K562 (cell line): Measurements from ENCODE around the gene GPX5. TPM values are rescaled to one million over a fixed set of nuclear protein-coding genes. Genes with fewer than 3 reads are reported as not detected.
"Not testable (repeated sequence)": the region's sequence is repeated elsewhere in the genome, so short reads cannot be mapped to it uniquely, and the experiment has no call there.

Experiments used
- BCOR ChIP-seq: fragments of 450-650 bp; IDR thresholded peaks from 2 replicates; pipeline ENCODE4 v1.6.1; 2016
- CCNT2 ChIP-seq: IDR thresholded peaks from 2 replicates; pipeline ENCODE4 v1.6.1; 2011; ENCODE audit warnings: borderline replicate concordance, low read depth, mild to moderate bottlenecking, moderate library complexity, mixed read lengths, low read length; ENCODE audit not compliant: insufficient read length; ENCODE audit errors: extremely low read depth
- EGR1 ChIP-seq: fragments of 450-650 bp; conservative IDR thresholded peaks from 2 replicates; pipeline ENCODE4 v1.6.1; 2017; ENCODE audit warnings: mild to moderate bottlenecking
- NR2C1 ChIP-seq, 2 experiments: fragments of 450-650 bp; IDR thresholded peaks; 2 replicates each; pipeline ENCODE4 v1.6.1; 2017; ENCODE audit warnings: mild to moderate bottlenecking in 2 of 2, antibody characterized with exemption in 1 of 2, inconsistent platforms in 1 of 2, missing compliant biosample characterization in 1 of 2, missing genetic modification characterization in 1 of 2
- TCF7L2 ChIP-seq: fragments of 150-350 bp; IDR thresholded peaks from 2 replicates; pipeline ENCODE4 v1.6.1; 2016; ENCODE audit warnings: low read depth, mild to moderate bottlenecking, low read length, moderate library complexity
- ZEB2 ChIP-seq: fragments of 450-650 bp; IDR thresholded peaks from 2 replicates; pipeline ENCODE4 v1.6.1; 2016
- ZNF140 ChIP-seq: fragments of 250-450 bp; sonication (Bioruptor Pico); IDR thresholded peaks from 2 replicates; pipeline ENCODE4 v1.8.0; 2021; ENCODE audit warnings: moderate library complexity, mild to moderate bottlenecking, inconsistent platforms
- ZNF644 ChIP-seq: fragments of 200-800 bp; sonication (Bioruptor generic); IDR thresholded peaks from 2 replicates; pipeline ENCODE4 v1.6.1; 2016; ENCODE audit warnings: low read depth, missing genetic modification characterization, missing compliant biosample characterization
- polyA plus RNA-seq, 8 experiments: library from polyadenylated mRNA; depleted of rRNA in 4 of 8; stranded (reverse) in 5 of 8; unstranded in 3 of 8; fragments of >200 nt; fragmentation: Nextera tagmentation in 2 of 8; fragmentation: Illumina TruSeq in 1 of 8; extraction: Ambion mirVana in 2 of 8; extraction: Trizol in 1 of 8; gene quantifications; 2 replicates each; pipeline versions ENCODE4 v1.2.1 to v1.2.3, GENCODE V29; 2011 to 2014; ENCODE audit warnings: inconsistent platforms in 1 of 8, missing spikeins in 1 of 8
- total RNA-seq, 7 experiments: library from RNA; depleted of rRNA in 6 of 7; stranded (reverse); fragments of >200 nt in 6 of 7; fragmentation: Illumina TruSeq in 2 of 7; extraction: Trizol in 2 of 7; gene quantifications; 2 replicates each; pipeline versions ENCODE4 v1.2.1 to v1.2.3, GENCODE V29; 2011 to 2021; ENCODE audit warnings: low replicate concordance in 1 of 7
- TF ChIP-seq, protein P1 (sequence below): sonication (generic); IDR thresholded peaks from 2 replicates; pipeline ENCODE4 v1.6.1; 2016
- TF ChIP-seq, protein P2 (sequence below), 2 experiments: fragments of 450-650 bp; conservative IDR thresholded peaks; 2 replicates each; pipeline ENCODE4 v1.6.1; 2017; ENCODE audit warnings: mild to moderate bottlenecking in 2 of 2, moderate library complexity in 2 of 2
- TF ChIP-seq, protein P3 (sequence below), 2 experiments: fragments of 450-650 bp; IDR thresholded peaks; 2 replicates each; pipeline ENCODE4 v1.6.1; 2016; ENCODE audit warnings: mild to moderate bottlenecking in 2 of 2, borderline replicate concordance in 1 of 2, low read depth in 1 of 2, moderate library complexity in 1 of 2
- TF ChIP-seq, protein P4 (sequence below), 2 experiments: fragments of 450-650 bp; IDR thresholded peaks; 2 replicates each; pipeline ENCODE4 v1.6.1; 2018; ENCODE audit warnings: mild to moderate bottlenecking in 2 of 2, low read depth in 1 of 2; ENCODE audit not compliant: partially characterized antibody in 2 of 2

Gene GPX5
- total and polyA plus RNA-seq, 9 of the 15 experiments (the other 6 are each of a cell fraction or from before 2014, with no cell fraction given) = 0.07 to 0.18 (median 0.15) TPM; not detected in 6

DNA sequence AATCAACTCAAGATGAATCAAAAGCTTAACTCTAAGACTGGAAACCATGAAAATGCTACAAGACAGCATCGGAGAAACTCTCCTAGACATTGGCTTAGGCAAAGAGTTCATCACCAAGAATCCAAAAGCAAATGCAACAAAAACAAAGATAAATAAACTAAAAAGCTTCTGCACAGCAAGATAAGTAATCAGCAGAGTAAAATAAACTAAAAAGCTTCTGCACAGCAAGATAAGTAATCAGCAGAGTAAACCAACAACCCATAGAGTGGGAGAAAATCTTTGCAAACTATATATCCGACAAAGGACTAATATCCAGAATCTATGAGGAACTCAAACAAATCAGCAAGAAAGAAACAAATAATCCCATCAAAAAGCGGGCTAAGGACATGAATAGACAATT is 21.3 kb downstream of the GPX5 start (continued):
- TF ChIP-seq, protein P1, sequence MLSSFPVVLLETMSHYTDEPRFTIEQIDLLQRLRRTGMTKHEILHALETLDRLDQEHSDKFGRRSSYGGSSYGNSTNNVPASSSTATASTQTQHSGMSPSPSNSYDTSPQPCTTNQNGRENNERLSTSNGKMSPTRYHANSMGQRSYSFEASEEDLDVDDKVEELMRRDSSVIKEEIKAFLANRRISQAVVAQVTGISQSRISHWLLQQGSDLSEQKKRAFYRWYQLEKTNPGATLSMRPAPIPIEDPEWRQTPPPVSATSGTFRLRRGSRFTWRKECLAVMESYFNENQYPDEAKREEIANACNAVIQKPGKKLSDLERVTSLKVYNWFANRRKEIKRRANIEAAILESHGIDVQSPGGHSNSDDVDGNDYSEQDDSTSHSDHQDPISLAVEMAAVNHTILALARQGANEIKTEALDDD = peak; percentile 57
- TF ChIP-seq NR2C1 (IDR thresholded peaks at IDR 0.05) = not testable (repeated sequence)
- peak; percentile 51 for TF ChIP-seq NR2C1 (tag; IDR thresholded peaks at IDR 0.05)
- TF ChIP-seq, protein P2, sequence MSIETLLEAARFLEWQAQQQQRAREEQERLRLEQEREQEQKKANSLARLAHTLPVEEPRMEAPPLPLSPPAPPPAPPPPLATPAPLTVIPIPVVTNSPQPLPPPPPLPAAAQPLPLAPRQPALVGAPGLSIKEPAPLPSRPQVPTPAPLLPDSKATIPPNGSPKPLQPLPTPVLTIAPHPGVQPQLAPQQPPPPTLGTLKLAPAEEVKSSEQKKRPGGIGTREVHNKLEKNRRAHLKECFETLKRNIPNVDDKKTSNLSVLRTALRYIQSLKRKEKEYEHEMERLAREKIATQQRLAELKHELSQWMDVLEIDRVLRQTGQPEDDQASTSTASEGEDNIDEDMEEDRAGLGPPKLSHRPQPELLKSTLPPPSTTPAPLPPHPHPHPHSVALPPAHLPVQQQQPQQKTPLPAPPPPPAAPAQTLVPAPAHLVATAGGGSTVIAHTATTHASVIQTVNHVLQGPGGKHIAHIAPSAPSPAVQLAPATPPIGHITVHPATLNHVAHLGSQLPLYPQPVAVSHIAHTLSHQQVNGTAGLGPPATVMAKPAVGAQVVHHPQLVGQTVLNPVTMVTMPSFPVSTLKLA (conservative IDR thresholded peaks at IDR 0.05) = peak; percentile 46 to 67; a peak in 2 of 4 replicates
- TF ChIP-seq ZEB2 = peak; percentile 75; the same call in 1 of the 2 replicates
- TF ChIP-seq, protein P3, sequence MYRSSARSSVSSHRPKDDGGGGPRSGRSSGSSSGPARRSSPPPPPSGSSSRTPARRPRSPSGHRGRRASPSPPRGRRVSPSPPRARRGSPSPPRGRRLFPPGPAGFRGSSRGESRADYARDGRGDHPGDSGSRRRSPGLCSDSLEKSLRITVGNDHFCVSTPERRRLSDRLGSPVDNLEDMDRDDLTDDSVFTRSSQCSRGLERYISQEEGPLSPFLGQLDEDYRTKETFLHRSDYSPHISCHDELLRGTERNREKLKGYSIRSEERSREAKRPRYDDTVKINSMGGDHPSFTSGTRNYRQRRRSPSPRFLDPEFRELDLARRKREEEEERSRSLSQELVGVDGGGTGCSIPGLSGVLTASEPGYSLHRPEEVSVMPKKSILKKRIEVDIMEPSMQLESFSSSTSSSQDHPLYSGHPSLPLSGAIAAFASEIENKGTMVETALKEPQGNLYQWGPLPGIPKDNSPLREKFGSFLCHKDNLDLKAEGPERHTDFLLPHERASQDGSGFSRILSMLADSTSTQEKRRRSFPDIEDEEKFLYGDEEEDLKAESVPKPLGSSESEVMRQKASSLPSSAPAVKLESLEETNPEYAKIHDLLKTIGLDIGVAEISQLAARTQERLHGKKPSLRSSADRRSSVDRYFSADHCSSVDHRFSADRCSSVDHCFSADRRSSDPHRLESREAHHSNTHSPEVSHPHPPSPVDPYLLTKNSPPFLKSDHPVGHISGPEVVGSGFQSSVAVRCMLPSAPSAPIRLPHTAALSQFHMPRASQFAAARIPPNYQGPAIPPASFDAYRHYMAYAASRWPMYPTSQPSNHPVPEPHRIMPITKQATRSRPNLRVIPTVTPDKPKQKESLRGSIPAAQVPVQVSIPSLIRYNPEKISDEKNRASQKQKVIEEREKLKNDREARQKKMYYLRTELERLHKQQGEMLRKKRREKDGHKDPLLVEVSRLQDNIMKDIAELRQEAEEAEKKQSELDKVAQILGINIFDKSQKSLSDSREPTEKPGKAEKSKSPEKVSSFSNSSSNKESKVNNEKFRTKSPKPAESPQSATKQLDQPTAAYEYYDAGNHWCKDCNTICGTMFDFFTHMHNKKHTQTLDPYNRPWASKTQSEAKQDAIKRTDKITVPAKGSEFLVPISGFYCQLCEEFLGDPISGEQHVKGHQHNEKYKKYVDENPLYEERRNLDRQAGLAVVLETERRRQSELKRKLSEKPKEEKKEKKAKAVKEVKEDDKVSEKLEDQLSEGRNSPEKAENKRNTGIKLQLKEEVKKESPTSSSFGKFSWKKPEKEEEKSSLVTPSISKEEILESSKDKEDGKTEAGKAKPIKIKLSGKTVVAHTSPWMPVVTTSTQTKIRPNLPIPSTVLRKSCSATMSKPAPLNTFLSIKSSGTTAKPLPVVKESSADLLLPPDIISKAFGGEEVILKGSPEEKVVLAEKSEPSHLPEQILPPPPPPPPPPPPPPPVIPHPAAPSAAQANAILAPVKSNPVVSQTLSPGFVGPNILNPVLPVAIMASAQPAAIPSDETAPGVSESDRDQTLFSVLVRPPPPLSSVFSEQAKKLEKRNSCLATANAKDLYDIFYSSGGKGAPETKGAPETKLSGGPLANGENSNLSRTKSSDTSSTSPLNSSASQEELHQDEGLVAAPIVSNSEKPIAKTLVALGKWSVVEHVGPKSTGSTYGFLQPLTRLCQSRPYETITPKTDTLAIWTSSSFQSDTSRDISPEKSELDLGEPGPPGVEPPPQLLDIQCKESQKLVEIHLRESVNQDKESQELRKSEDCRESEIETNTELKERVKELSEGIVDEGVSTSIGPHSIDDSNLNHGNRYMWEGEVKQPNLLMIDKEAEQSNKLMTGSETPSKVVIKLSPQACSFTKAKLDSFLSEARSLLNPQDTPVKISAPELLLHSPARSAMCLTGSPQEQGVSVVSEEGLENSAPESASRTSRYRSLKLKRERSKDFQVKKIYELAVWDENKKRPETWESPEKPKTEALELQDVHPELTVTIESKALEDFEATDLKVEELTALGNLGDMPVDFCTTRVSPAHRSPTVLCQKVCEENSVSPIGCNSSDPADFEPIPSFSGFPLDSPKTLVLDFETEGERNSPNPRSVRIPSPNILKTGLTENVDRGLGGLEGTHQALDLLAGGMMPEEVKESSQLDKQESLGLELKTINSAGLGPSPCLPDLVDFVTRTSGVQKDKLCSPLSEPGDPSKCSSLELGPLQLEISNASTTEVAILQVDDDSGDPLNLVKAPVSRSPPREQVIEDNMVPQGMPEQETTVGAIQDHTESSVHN (IDR thresholded peaks at IDR 0.05; ENCODE audit: borderline replicate concordance in 1 of 2, low read depth in 1 of 2) = peak in 1 of 2 experiments; percentile 87; a peak in 3 of 4 replicates
- peak; percentile 90 for TF ChIP-seq ZNF644 (tag)
- peak; percentile 87 for TF ChIP-seq BCOR
- peak; percentile 75 for TF ChIP-seq CCNT2
- TF ChIP-seq, protein P4, sequence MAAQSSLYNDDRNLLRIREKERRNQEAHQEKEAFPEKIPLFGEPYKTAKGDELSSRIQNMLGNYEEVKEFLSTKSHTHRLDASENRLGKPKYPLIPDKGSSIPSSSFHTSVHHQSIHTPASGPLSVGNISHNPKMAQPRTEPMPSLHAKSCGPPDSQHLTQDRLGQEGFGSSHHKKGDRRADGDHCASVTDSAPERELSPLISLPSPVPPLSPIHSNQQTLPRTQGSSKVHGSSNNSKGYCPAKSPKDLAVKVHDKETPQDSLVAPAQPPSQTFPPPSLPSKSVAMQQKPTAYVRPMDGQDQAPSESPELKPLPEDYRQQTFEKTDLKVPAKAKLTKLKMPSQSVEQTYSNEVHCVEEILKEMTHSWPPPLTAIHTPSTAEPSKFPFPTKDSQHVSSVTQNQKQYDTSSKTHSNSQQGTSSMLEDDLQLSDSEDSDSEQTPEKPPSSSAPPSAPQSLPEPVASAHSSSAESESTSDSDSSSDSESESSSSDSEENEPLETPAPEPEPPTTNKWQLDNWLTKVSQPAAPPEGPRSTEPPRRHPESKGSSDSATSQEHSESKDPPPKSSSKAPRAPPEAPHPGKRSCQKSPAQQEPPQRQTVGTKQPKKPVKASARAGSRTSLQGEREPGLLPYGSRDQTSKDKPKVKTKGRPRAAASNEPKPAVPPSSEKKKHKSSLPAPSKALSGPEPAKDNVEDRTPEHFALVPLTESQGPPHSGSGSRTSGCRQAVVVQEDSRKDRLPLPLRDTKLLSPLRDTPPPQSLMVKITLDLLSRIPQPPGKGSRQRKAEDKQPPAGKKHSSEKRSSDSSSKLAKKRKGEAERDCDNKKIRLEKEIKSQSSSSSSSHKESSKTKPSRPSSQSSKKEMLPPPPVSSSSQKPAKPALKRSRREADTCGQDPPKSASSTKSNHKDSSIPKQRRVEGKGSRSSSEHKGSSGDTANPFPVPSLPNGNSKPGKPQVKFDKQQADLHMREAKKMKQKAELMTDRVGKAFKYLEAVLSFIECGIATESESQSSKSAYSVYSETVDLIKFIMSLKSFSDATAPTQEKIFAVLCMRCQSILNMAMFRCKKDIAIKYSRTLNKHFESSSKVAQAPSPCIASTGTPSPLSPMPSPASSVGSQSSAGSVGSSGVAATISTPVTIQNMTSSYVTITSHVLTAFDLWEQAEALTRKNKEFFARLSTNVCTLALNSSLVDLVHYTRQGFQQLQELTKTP (IDR thresholded peaks at IDR 0.05; ENCODE audit: low read depth in 1 of 2, partially characterized antibody in 2 of 2) = peak; percentile 77 to 90
- TF ChIP-seq TCF7L2 = 0 out of 2 replicates have a peak, but pooled peaks have one; percentile 46
- peak; percentile 40; the same call in 1 of the 2 replicates for TF ChIP-seq EGR1
- TF ChIP-seq ZNF140 = 0 out of 2 replicates have a peak, but pooled peaks have one; percentile 26
